Upper lobe of left lung (tissue), 6 donors: ENCODE measurements around the gene UNC45B. TPM values are rescaled to one million over a fixed set of nuclear protein-coding genes. Genes with fewer than 3 reads are reported as not detected.

ENCODE experiments used
- ATAC-seq, 2 donors: fragments of 200-7000 bp; cut with Tn5 transposase; one replicate each; pipeline ENCODE4 v1.9.1; 2022; ENCODE audit warnings: mild to moderate bottlenecking in 2 of 2, moderate library complexity in 2 of 2; ENCODE audit not compliant: low FRiP score in 2 of 2
- DNase-seq, 2 donors: peaks; one replicate each; pipeline ENCODE4 v3.0.0-alpha.2; 2019 to 2020
- H3K27ac ChIP-seq, 4 donors: fragments of 200-600 bp; sonication (generic); one replicate each; pipeline ENCODE4 v1.5.1; 2016 to 2019
- H3K27me3 ChIP-seq, 4 donors: fragments of 200-600 bp; sonication (generic); one replicate each; pipeline ENCODE4 v1.5.1; 2017 to 2019
- H3K36me3 ChIP-seq, 4 donors: fragments of 200-600 bp; sonication (generic); one replicate each; pipeline ENCODE4 v1.5.1; 2016 to 2019
- H3K4me1 ChIP-seq, 4 donors: fragments of 200-600 bp; sonication (generic); one replicate each; pipeline ENCODE4 v1.5.1; 2018 to 2019
- H3K4me3 ChIP-seq, 4 donors: fragments of 200-600 bp; sonication (generic); one replicate each; pipeline ENCODE4 v1.5.1; 2017 to 2019; ENCODE audit warnings: mild to moderate bottlenecking in 2 of 4, moderate library complexity in 1 of 4
- H3K9me3 ChIP-seq, 4 donors: fragments of 200-600 bp; sonication (generic); one replicate each; pipeline ENCODE4 v1.5.1; 2018 to 2019
- CTCF ChIP-seq, 6 experiments: fragments of 450-650 bp in 4 of 6; fragments of 200-600 bp in 2 of 6; sonication (generic) in 2 of 6; IDR thresholded peaks; one replicate each; pipeline ENCODE4 v1.5.1; 2016 to 2019; ENCODE audit warnings: antibody characterized with exemption in 6 of 6
- EP300 ChIP-seq, 4 donors: sonication (generic); formaldehyde crosslinking; IDR thresholded peaks; one replicate each; pipeline ENCODE4 v1.5.1; 2017; ENCODE audit warnings: antibody characterized with exemption in 4 of 4, control low read depth in 2 of 4
- POLR2A ChIP-seq, 4 donors: fragments of 450-650 bp; IDR thresholded peaks; one replicate each; pipeline ENCODE4 v1.5.1; 2016 to 2017; ENCODE audit warnings: antibody characterized with exemption in 4 of 4, mild to moderate bottlenecking in 2 of 4
- POLR2AphosphoS5 ChIP-seq, 2 donors: sonication (generic); formaldehyde crosslinking; IDR thresholded peaks; one replicate each; pipeline ENCODE4 v1.5.1; 2017; ENCODE audit warnings: antibody characterized with exemption in 2 of 2
- WGBS, 2 donors: methylation state at CpG; one replicate each; pipeline ENCODE4 v1.1.5; 2017 to 2018; 5-methylcytosine and 5-hydroxymethylcytosine counted together
- total RNA-seq, 6 donors: library from RNA; depleted of rRNA in 4 of 6; stranded (reverse); fragments of >200 nt in 4 of 6; gene quantifications; one replicate each; pipeline versions ENCODE4 v1.1.0 to v1.2.1, GENCODE V29; 2016 to 2021
- donor health status: DM: no; HTN: no; CAD: no; lungs with moderate emphysema.
- donor health status: DM: no; HTN: yes; CAD: no; lungs with severe emphysema.

Gene UNC45B
- total RNA-seq, 6 donors from 2014 or later, result 0.10 to 0.61 (median 0.20) TPM; not detected in 2

- WGBS, 2 donors, result 66 to 85% methylated on average over 2 of the region's 2 CpGs
- no peaks in the 10 kb centered on the region for H3K27me3 ChIP-seq
- no peak overlapping the region for H3K27ac ChIP-seq
- no peaks in the 10 kb centered on the region for H3K9me3 ChIP-seq
- H3K4me3 ChIP-seq, result no peak overlapping the region
- TF ChIP-seq POLR2AphosphoS5 (IDR thresholded peaks at IDR 0.05), result no peak
- no peak for TF ChIP-seq POLR2A (IDR thresholded peaks at IDR 0.05)
- TF ChIP-seq EP300 (IDR thresholded peaks at IDR 0.05), result no peak
- no peak for TF ChIP-seq CTCF (IDR thresholded peaks at IDR 0.05)
- ATAC-seq (no peak), DNase-seq (no peak)
- H3K4me1 ChIP-seq, result peaks cover 7 to 10% (median 8%) of the 10 kb centered on the region in 4 donors
- H3K36me3 ChIP-seq, result no peaks in the 10 kb centered on the region
Measured at GRCh38 chr17:35238821-35239220, 91.2 kb downstream of the UNC45B start.

Other genes starting within 250 kb of the UNC45B start
- gene CCT6B, start 186.4 kb upstream of the UNC45B start, total RNA-seq, result 1 to 10 TPM in 4 of 6 donors, under 1 TPM in 2; 0.54 to 4.5 (median 1.7) TPM
- 10 to 100 TPM in 5 of 6 donors, 1 to 10 TPM in 1; 9.8 to 29.3 (median 14.1) TPM for gene ZNF830, start 186.3 kb upstream of the UNC45B start, total RNA-seq
- 10 to 100 TPM; 27.4 to 47.1 (median 29.9) TPM for gene LIG3, start 167.3 kb upstream of the UNC45B start, total RNA-seq
- 10 to 100 TPM; 17.6 to 30.8 (median 25.3) TPM for gene RFFL, start 84.1 kb upstream of the UNC45B start, total RNA-seq
- 10 to 100 TPM in 2 of 6 donors, 1 to 10 TPM in 4; 3.5 to 14.7 (median 7.5) TPM for gene RAD51D, start 28.0 kb upstream of the UNC45B start, total RNA-seq
- not detected for gene FNDC8, start 26.2 kb upstream of the UNC45B start, total RNA-seq
- gene NLE1, start 5.5 kb upstream of the UNC45B start, total RNA-seq, result 10 to 100 TPM in 5 of 6 donors, 1 to 10 TPM in 1; 6.7 to 14.6 (median 11.1) TPM
- gene SLC35G3, start 46.6 kb downstream of the UNC45B start, total RNA-seq, result not detected
- 10 to 100 TPM; 26.7 to 48.5 (median 43.2) TPM for gene SLFN5, start 95.3 kb downstream of the UNC45B start, total RNA-seq
- gene SLFN11, start 225.8 kb downstream of the UNC45B start, total RNA-seq, result 100 to 1,000 TPM in 2 of 6 donors, 10 to 100 TPM in 4; 33.6 to 101 (median 57.0) TPM